WTC11 (cell line): ENCODE measurements around the gene SEMA3D.

Experiments
- CTCF ChIP-seq: fragments of 200-600 bp; IDR thresholded peaks from 2 replicates; pipeline ENCODE4 v1.8.0; 2022; ENCODE audit warnings: antibody characterized with exemption
- ESRRA ChIP-seq: sonication (generic); formaldehyde crosslinking; IDR thresholded peaks from 2 replicates; pipeline ENCODE4 v1.8.1; 2022; ENCODE audit warnings: mild to moderate bottlenecking, missing genetic modification reagents, borderline replicate concordance
- FOXJ3 ChIP-seq: sonication (generic); formaldehyde crosslinking; IDR thresholded peaks from 2 replicates; pipeline ENCODE4 v1.9.0; 2021; ENCODE audit warnings: missing genetic modification reagents, mild to moderate bottlenecking, borderline replicate concordance
- HMGXB4 ChIP-seq: sonication (generic); formaldehyde crosslinking; IDR thresholded peaks from 2 replicates; pipeline ENCODE4 v1.8.1; 2023; ENCODE audit warnings: mild to moderate bottlenecking, moderate library complexity, missing genetic modification reagents
- KAT7 ChIP-seq: sonication (generic); formaldehyde crosslinking; IDR thresholded peaks from 2 replicates; pipeline ENCODE4 v1.8.1; 2023; ENCODE audit warnings: missing genetic modification reagents, mild to moderate bottlenecking, borderline replicate concordance
- MAX ChIP-seq: sonication (generic); formaldehyde crosslinking; IDR thresholded peaks from 2 replicates; pipeline ENCODE4 v1.8.0; 2022; ENCODE audit warnings: mild to moderate bottlenecking, missing genetic modification reagents
- SOX15 ChIP-seq: fragments of 250-450 bp; sonication (Bioruptor Pico); IDR thresholded peaks from 2 replicates; pipeline ENCODE4 v1.9.0; 2021; ENCODE audit warnings: mild to moderate bottlenecking
- USF2 ChIP-seq: sonication (generic); formaldehyde crosslinking; IDR thresholded peaks from 2 replicates; pipeline ENCODE4 v1.8.1; 2023; ENCODE audit warnings: mild to moderate bottlenecking, missing genetic modification reagents, moderate library complexity
- ZNF281 ChIP-seq: sonication (generic); formaldehyde crosslinking; IDR thresholded peaks from 2 replicates; pipeline ENCODE4 v1.8.0; 2023; ENCODE audit warnings: mild to moderate bottlenecking, missing genetic modification reagents
- ZNF512 ChIP-seq: sonication (generic); formaldehyde crosslinking; IDR thresholded peaks from 2 replicates; pipeline ENCODE4 v1.8.1; 2022; ENCODE audit warnings: missing genetic modification reagents, borderline replicate concordance

GRCh38 chr7:85126383-85126782, 60.5 kb downstream of the SEMA3D start:
- TF ChIP-seq USF2 (CRISPR knock-in tag) (no peak), CTCF (no peak), ZNF512 (CRISPR knock-in tag) (no peak), HMGXB4 (CRISPR knock-in tag) (no peak), KAT7 (CRISPR knock-in tag) (no peak), FOXJ3 (CRISPR knock-in tag) (no peak), ZNF281 (CRISPR knock-in tag) (no peak), SOX15 (CRISPR knock-in tag) (no peak), MAX (CRISPR knock-in tag) (no peak), ESRRA (CRISPR knock-in tag) (no peak)
